Thyroid gland (tissue), 4 donors: ENCODE measurements around the gene SLC31A1.

ENCODE experiments used
- CTCF ChIP-seq, 6 experiments: fragments of 200-600 bp in 3 of 6; fragments of 450-650 bp in 3 of 6; sonication (generic) in 3 of 6; IDR thresholded peaks; one replicate each; pipeline ENCODE4 v1.5.1; 2016 to 2019; ENCODE audit warnings: antibody characterized with exemption in 6 of 6, mild to moderate bottlenecking in 2 of 6, inconsistent platforms in 1 of 6, moderate library complexity in 1 of 6
- POLR2A ChIP-seq, 2 donors: fragments of 450-650 bp; IDR thresholded peaks; one replicate each; pipeline ENCODE4 v1.6.1; 2017; ENCODE audit warnings: antibody characterized with exemption in 2 of 2, mild to moderate bottlenecking in 2 of 2, moderate library complexity in 1 of 2

- peak; percentile 33 to 72 (median 65) for TF ChIP-seq CTCF (IDR thresholded peaks at IDR 0.05)
- no peak for TF ChIP-seq POLR2A (IDR thresholded peaks at IDR 0.05)
Observed at GRCh38 chr9:113274474-113275156, 53.3 kb downstream of the SLC31A1 start.
